Fibroblast of mammary gland (primary cell): ENCODE results near the gene SPATS2.
A peak's percentile ranks its signal among the peaks of the same experiment; 100 is the strongest.
"Not testable (repeated sequence)": the region's sequence is repeated elsewhere in the genome, so short reads cannot be mapped to it uniquely, and the experiment has no call there.

ENCODE experiments used
- DNase-seq: peaks from one replicate; pipeline ENCODE4 v3.0.0-alpha.2; 2010; ENCODE audit warnings: low read depth
- H3K4me3 ChIP-seq: 2 replicates; pipeline ENCODE4 v1.5.1; 2011; ENCODE audit warnings: low read depth, mild to moderate bottlenecking, low read length, moderate library complexity; ENCODE audit not compliant: control insufficient read depth
- TF ChIP-seq, protein P1 (sequence below): conservative IDR thresholded peaks from 2 replicates; pipeline ENCODE4 v1.5.1; 2011; ENCODE audit warnings: low read depth, low read length, inconsistent platforms; ENCODE audit not compliant: control insufficient read depth, insufficient read depth

Gene SPATS2

DNA sequence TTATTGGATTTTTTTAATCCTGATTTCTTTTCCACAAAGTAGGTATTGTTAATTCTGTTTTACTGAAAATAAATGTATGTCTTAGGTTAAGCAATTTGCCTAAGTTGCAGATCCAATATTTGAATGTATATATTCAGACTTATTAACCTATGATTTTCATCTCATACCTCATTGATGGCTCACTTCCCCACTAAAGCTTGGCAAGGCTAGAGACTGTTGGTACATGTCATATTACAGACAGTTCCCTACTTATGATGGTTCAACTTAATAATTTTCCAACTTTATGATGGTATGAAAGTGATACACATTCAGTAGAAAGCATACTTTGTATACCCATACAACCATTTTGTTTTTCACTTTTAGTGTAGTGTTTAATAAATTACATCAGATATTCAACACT is 138.4 kb downstream of the SPATS2 start:
- TF ChIP-seq, protein P1, sequence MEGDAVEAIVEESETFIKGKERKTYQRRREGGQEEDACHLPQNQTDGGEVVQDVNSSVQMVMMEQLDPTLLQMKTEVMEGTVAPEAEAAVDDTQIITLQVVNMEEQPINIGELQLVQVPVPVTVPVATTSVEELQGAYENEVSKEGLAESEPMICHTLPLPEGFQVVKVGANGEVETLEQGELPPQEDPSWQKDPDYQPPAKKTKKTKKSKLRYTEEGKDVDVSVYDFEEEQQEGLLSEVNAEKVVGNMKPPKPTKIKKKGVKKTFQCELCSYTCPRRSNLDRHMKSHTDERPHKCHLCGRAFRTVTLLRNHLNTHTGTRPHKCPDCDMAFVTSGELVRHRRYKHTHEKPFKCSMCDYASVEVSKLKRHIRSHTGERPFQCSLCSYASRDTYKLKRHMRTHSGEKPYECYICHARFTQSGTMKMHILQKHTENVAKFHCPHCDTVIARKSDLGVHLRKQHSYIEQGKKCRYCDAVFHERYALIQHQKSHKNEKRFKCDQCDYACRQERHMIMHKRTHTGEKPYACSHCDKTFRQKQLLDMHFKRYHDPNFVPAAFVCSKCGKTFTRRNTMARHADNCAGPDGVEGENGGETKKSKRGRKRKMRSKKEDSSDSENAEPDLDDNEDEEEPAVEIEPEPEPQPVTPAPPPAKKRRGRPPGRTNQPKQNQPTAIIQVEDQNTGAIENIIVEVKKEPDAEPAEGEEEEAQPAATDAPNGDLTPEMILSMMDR = no peak
- DNase-seq = peak; percentile 44

DNA sequence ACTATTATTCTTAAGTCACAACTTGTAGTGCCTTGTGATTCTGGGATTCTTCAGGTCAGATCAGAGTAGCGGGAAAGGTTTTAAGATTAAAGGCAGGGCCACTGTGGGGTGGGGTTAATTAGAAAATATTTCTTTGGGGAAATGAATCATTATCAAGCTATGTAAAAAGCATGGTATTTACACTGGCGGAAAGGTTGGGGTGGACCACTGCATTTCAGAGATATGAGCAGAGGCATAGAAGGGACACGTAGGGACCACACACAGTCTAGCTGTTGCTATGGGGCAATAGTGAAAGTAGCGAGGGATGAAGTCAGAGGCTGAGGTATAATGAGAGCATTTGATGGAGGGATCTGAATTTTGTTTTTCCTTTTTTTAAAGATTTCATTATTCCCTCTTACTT is 139.9 kb downstream of the SPATS2 start:
- no peak overlapping the region for H3K4me3 ChIP-seq
- TF ChIP-seq, protein P1 = no peak
- DNase-seq = peak; percentile 88

More for the DNA sequence above, 138.4 kb downstream of the SPATS2 start:
- H3K4me3 ChIP-seq = no peak overlapping the region

DNA sequence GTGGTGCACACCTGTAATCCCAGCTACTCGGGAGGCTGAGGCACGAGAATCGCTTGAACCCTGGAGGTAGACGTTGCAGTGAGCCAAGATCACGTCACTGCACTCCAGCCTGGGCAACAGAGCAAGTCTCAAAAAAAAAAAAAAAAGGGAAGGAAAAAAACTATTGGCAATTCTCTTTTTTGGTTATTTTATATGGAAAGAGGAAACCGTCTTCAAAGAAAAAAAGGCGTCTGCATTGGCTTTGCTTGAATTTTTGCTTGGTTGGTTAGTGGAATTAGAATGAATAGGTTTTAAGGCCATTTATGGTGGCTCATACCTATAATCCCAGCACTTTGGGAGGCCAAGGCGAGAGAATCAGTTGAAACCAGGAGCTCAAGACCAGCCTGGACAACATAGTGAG is 142.4 kb downstream of the SPATS2 start:
- DNase-seq, H3K4me3 ChIP-seq: not testable (repeated sequence)

DNA sequence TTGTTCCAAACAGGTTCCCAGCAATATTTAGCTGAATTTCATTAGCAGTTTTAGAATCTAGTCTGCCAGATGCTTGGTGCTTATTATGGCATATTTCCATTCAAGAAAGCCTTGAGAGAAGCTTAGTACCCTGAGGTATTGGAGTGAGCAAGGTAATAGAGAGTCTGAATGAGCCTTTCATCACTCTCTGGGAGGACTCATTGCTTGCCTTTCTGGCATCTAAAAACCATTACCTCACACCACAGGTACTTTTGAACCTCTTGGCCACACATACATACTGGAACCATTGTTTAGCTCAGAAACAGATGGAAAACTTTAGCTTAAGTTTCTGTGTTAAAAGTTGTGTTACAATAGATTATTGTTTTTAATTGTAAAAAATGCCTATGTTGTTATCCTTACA is 144.1 kb downstream of the SPATS2 start:
- TF ChIP-seq, protein P1 = no peak
- no peak for DNase-seq
- H3K4me3 ChIP-seq = no peak overlapping the region

DNA sequence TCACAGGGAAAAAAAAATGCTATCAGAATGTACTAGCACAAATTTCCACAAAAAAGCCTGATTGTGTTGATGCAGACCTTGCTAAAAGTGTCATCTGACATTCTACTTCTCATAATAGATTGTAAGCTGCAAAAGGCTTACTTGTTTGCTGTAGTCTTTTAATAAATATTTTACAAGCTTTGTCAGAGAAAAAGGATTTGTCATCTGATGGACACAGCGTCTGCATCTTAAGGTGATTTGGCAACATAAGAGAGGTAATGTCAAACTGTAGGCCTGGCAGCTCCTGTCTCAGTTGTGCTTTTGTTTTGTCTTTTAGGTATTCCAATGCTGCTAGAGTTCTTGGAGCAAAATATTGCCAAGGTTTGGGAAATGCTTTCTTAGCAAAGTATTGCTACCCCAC is 145.3 kb downstream of the SPATS2 start:
- TF ChIP-seq, protein P1 = no peak
- DNase-seq = no peak
- no peak overlapping the region for H3K4me3 ChIP-seq

DNA sequence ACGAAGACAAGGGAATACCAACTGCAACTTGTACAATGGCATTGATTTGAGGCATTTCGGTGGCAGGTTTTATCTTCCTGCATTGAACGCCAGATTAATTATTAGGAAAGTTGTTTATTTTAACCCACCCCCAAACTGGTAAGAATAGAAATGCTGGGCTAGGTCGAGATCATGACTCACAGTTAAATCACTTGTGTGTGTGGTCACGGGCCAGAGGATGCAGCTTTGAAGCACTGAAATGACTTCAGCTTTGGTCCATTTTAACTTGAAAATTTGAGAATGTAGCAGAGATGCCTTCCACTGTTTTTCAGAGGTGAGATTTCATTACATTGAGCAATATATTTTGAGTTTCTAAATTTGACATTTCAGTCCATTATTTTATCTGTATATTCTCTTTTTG is 148.0 kb downstream of the SPATS2 start:
- TF ChIP-seq, protein P1 = no peak

DNA sequence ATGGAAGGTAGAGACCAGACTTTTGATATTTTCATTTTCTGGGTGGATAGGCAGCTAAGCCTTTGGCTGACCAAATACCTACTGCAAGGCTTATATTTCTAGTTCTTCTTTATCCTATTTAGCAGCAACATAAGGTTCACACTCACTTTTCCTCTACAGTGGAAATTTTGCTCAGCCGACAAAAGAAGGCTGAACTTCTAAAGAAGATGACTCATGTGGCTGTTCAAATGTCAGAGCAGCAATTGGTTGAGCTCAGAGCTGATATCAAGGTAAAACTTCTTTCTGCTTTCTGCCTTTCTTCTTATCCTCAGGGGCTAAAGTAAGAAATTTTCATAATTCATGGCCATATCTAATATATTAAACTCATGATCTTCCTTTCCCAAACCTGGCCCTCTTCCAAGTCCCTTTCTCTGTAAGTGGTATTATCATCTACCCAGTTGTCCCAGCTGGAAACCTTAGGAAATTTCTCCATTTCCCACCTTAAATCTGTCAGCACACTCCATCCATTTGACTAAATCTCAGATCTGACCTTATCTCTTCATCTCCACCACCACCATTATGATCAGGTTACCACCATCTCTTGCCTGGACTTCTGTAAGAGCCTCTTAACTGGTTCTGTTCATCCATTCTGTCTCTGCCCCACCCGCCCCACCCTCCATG is 151.8 kb downstream of the SPATS2 start:
- H3K4me3 ChIP-seq = no peak overlapping the region
- TF ChIP-seq, protein P1 = no peak
- peak; percentile 45 for DNase-seq

More for the DNA sequence above, 148.0 kb downstream of the SPATS2 start:
- H3K4me3 ChIP-seq = no peak overlapping the region
- peak; percentile 85 for DNase-seq
